BJ (cell line): Measurements from ENCODE around the gene RFX1. TPM values are rescaled to one million over a fixed set of nuclear protein-coding genes. Genes with fewer than 3 reads are reported as not detected.

Experiments used
- CTCF ChIA-PET: fragments of 350-600 bp; formaldehyde crosslinking; extraction: SDS; loops from one replicate; lab custom pipeline; 2021; ENCODE audit warnings: antibody characterized with exemption, inconsistent platforms; lab: Yijun Ruan, JAX
- POLR2A ChIA-PET: fragments of 300-600 bp; sonication (Branson Sonifier 250); formaldehyde crosslinking; extraction: SDS; loops from one replicate; lab custom pipeline; 2021; ENCODE audit warnings: antibody characterized with exemption; lab: Charles Lee
- DNase-seq: peaks from one replicate; pipeline ENCODE4 v3.0.0-alpha.2; 2011; ENCODE audit warnings: low read depth
- H3K27me3 ChIP-seq: 2 replicates; pipeline ENCODE4 v1.6.0; 2011; ENCODE audit warnings: low read length; ENCODE audit not compliant: control insufficient read depth, insufficient read depth
- H3K36me3 ChIP-seq: 2 replicates; pipeline ENCODE4 v1.5.1; 2011; ENCODE audit warnings: low read length; ENCODE audit not compliant: control insufficient read depth, insufficient read depth
- H3K4me3 ChIP-seq: 2 replicates; pipeline ENCODE4 v1.5.1; 2011; ENCODE audit warnings: low read depth, mild to moderate bottlenecking, control low read depth, low read length
- polyA plus RNA-seq: library from polyadenylated mRNA; depleted of rRNA; stranded (reverse); fragments of >200 nt; gene quantifications from 2 replicates; pipeline ENCODE4 v1.2.3, GENCODE V29; 2011
- TF ChIP-seq, protein P1 (sequence below): IDR thresholded peaks from 2 replicates; pipeline ENCODE4 v1.5.1; 2011; ENCODE audit warnings: low read depth, mild to moderate bottlenecking, control low read depth, inconsistent platforms, low read length, moderate library complexity; ENCODE audit not compliant: insufficient read depth

Gene RFX1
- polyA plus RNA-seq, 1 experiment: 0.78 TPM

DNA sequence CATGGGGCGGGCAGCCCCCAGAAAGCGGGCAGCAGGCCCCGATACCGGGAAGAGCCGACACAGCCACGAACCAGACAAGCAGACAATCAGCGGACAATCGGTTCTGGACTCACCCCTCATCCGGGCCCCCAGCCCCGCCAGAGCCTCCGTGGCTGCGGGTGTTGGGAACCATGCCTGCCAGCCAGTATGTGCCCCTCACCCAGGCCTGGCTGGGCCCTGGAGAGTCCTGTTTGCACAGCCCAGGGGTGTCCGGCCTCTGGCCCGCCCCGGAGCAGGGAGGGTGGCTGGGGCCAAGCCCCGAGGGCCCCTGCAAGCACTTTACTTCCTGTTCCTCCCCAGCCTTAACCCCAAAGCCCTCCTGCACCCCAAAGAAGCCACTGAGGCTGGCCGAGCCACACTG is 75.7 kb downstream of the RFX1 start:
- ChIA-PET CTCF (no interaction called here), POLR2A (no interaction called here)
- no peaks in the 10 kb centered on the region for H3K27me3 ChIP-seq
- peaks cover 27% of the 10 kb centered on the region for H3K36me3 ChIP-seq
- H3K4me3 ChIP-seq: no peak overlapping the region
- TF ChIP-seq, protein P1, sequence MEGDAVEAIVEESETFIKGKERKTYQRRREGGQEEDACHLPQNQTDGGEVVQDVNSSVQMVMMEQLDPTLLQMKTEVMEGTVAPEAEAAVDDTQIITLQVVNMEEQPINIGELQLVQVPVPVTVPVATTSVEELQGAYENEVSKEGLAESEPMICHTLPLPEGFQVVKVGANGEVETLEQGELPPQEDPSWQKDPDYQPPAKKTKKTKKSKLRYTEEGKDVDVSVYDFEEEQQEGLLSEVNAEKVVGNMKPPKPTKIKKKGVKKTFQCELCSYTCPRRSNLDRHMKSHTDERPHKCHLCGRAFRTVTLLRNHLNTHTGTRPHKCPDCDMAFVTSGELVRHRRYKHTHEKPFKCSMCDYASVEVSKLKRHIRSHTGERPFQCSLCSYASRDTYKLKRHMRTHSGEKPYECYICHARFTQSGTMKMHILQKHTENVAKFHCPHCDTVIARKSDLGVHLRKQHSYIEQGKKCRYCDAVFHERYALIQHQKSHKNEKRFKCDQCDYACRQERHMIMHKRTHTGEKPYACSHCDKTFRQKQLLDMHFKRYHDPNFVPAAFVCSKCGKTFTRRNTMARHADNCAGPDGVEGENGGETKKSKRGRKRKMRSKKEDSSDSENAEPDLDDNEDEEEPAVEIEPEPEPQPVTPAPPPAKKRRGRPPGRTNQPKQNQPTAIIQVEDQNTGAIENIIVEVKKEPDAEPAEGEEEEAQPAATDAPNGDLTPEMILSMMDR: no peak
- no peak for DNase-seq

DNA sequence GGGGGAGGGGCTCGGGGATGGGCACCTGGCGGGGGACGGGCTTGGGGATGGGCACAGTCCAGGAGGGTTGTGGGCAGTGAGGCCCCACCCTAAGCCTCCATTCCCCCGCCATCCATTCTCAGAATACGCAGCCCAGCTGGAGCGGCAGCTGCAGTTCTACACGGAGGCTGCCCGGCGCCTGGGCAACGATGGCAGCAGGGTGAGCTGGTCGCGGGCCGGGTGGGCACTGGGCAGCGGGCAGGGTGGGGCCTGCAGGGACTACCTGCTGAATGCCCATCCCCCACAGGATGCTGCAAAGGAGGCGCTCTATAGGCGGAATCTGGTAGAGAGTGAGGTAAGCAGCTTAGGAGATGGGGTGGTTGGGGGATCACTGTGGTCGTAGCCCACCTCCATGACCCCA is 76.2 kb downstream of the RFX1 start:
- CTCF ChIA-PET: interaction anchor here (1.4 kb wide), 1 partner anchor 49 kb away, joined by 4 read pairs; no protein-coding TSS in a partner anchor
- Histone ChIP-seq H3K27me3 (no peaks in the 10 kb centered on the region), H3K36me3 (peaks cover 27% of the 10 kb centered on the region), H3K4me3 (no peak overlapping the region)
- TF ChIP-seq, protein P1: no peak
- POLR2A ChIA-PET: no interaction called here
- DNase-seq: no peak

GRCh38 chr19:13929340-13929739 is 76.8 kb downstream of the RFX1 start:
- ChIA-PET CTCF (interaction anchor here (1.4 kb wide), 1 partner anchor 48 kb away, joined by 4 read pairs; no protein-coding TSS in a partner anchor), POLR2A (no interaction called here)
- DNase-seq: no peak
- Histone ChIP-seq H3K27me3 (no peaks in the 10 kb centered on the region), H3K4me3 (no peak overlapping the region), H3K36me3 (peaks cover 24% of the 10 kb centered on the region)
- TF ChIP-seq, protein P1: no peak

- ChIA-PET CTCF (interaction anchor here (1.4 kb wide), 1 partner anchor 10 kb away, joined by 7 read pairs; no protein-coding TSS in a partner anchor), POLR2A (no interaction called here)
- no peak overlapping the region for H3K4me3 ChIP-seq
- no peak for DNase-seq
- H3K27me3 ChIP-seq: no peaks in the 10 kb centered on the region
- TF ChIP-seq, protein P1: no peak
- H3K36me3 ChIP-seq: peaks cover 27% of the 10 kb centered on the region
Observed at GRCh38 chr19:13926715-13927114, 79.4 kb downstream of the RFX1 start.

- H3K36me3 ChIP-seq: peaks cover 28% of the 10 kb centered on the region
- POLR2A ChIA-PET: no interaction called here
- TF ChIP-seq, protein P1: no peak
- no peak overlapping the region for H3K4me3 ChIP-seq
- CTCF ChIA-PET: interaction anchor here (0.5 to 1.5 kb wide), 3 partner anchors 8 to 436 kb away, joined by 3 to 7 read pairs (median 4); no protein-coding TSS in a partner anchor
- DNase-seq: no peak
- no peaks in the 10 kb centered on the region for H3K27me3 ChIP-seq
Observed at GRCh38 chr19:13926010-13926409, 80.1 kb downstream of the RFX1 start.
